Esophagus squamous epithelium (tissue), 4 donors: ENCODE results near the gene SPARCL1.

ENCODE experiments used
- CTCF ChIP-seq, 6 experiments: fragments of 450-650 bp in 4 of 6; fragments of 200-600 bp in 2 of 6; sonication (generic) in 2 of 6; IDR thresholded peaks; one replicate each; pipeline ENCODE4 v1.5.1; 2016 to 2019; ENCODE audit warnings: antibody characterized with exemption in 6 of 6, mild to moderate bottlenecking in 4 of 6, moderate library complexity in 4 of 6
- POLR2A ChIP-seq, 4 donors: fragments of 450-650 bp; IDR thresholded peaks; one replicate each; pipeline ENCODE4 v1.6.1; 2017; ENCODE audit warnings: antibody characterized with exemption in 4 of 4, mild to moderate bottlenecking in 4 of 4, moderate library complexity in 3 of 4

GRCh38 chr4:87555773-87556619 is 26.8 kb upstream of the SPARCL1 start:
- peak in 1 of 6 experiments; percentile 21 for TF ChIP-seq CTCF (IDR thresholded peaks at IDR 0.05)
- no peak for TF ChIP-seq POLR2A (IDR thresholded peaks at IDR 0.05)
